Measurements from ENCODE around the gene ZFPM1. TPM values are rescaled to one million over a fixed set of nuclear protein-coding genes. Genes with fewer than 3 reads are reported as not detected.

The ZFPM1 gene
- total and polyA plus RNA-seq, 2 experiments from 2014 or later, result 0.53 to 2.2 TPM

GRCh38 chr16:88506723-88507122, 53.6 kb downstream of the ZFPM1 start (continued):
- TF ChIP-seq ZNF462 (CRISPR knock-in tag; IDR thresholded peaks at IDR 0.05), result no peak
- no peak for TF ChIP-seq NANOG (IDR thresholded peaks at IDR 0.05; ENCODE audit: borderline replicate concordance)
- no peak for TF ChIP-seq ZNF114 (CRISPR knock-in tag; IDR thresholded peaks at IDR 0.05)
- TF ChIP-seq, protein P1, sequence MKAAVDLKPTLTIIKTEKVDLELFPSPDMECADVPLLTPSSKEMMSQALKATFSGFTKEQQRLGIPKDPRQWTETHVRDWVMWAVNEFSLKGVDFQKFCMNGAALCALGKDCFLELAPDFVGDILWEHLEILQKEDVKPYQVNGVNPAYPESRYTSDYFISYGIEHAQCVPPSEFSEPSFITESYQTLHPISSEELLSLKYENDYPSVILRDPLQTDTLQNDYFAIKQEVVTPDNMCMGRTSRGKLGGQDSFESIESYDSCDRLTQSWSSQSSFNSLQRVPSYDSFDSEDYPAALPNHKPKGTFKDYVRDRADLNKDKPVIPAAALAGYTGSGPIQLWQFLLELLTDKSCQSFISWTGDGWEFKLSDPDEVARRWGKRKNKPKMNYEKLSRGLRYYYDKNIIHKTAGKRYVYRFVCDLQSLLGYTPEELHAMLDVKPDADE (IDR thresholded peaks at IDR 0.05), result no peak
- TF ChIP-seq, protein P2, sequence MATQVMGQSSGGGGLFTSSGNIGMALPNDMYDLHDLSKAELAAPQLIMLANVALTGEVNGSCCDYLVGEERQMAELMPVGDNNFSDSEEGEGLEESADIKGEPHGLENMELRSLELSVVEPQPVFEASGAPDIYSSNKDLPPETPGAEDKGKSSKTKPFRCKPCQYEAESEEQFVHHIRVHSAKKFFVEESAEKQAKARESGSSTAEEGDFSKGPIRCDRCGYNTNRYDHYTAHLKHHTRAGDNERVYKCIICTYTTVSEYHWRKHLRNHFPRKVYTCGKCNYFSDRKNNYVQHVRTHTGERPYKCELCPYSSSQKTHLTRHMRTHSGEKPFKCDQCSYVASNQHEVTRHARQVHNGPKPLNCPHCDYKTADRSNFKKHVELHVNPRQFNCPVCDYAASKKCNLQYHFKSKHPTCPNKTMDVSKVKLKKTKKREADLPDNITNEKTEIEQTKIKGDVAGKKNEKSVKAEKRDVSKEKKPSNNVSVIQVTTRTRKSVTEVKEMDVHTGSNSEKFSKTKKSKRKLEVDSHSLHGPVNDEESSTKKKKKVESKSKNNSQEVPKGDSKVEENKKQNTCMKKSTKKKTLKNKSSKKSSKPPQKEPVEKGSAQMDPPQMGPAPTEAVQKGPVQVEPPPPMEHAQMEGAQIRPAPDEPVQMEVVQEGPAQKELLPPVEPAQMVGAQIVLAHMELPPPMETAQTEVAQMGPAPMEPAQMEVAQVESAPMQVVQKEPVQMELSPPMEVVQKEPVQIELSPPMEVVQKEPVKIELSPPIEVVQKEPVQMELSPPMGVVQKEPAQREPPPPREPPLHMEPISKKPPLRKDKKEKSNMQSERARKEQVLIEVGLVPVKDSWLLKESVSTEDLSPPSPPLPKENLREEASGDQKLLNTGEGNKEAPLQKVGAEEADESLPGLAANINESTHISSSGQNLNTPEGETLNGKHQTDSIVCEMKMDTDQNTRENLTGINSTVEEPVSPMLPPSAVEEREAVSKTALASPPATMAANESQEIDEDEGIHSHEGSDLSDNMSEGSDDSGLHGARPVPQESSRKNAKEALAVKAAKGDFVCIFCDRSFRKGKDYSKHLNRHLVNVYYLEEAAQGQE (IDR thresholded peaks at IDR 0.05; ENCODE audit: unreplicated experiment), result no peak
- TF ChIP-seq CTCF (conservative IDR thresholded peaks at IDR 0.05; ENCODE audit: low read depth in 2 of 2), result no peak
- TF ChIP-seq JUNB (IDR thresholded peaks at IDR 0.05; ENCODE audit: unreplicated experiment), result no peak

Measured in GM23338 (cell line).